Fibroblast of the aortic adventitia (primary cell): ENCODE results near the gene SQSTM1. TPM values are rescaled to one million over a fixed set of nuclear protein-coding genes. Genes with fewer than 3 reads are reported as not detected.

Experiments used
- DNase-seq: peaks from one replicate; pipeline ENCODE4 v3.0.0-alpha.2; 2010; ENCODE audit warnings: low read depth
- H3K4me3 ChIP-seq: 2 replicates; pipeline ENCODE4 v1.5.1; 2011; ENCODE audit warnings: low read depth, mild to moderate bottlenecking, control low read depth, low read length, moderate library complexity
- total RNA-seq: library from RNA; depleted of rRNA; stranded (reverse); fragments of >200 nt; gene quantifications from 2 replicates; pipeline ENCODE4 v1.2.3, GENCODE V29; 2012; ENCODE audit warnings: low replicate concordance
- TF ChIP-seq, protein P1 (sequence below): IDR thresholded peaks from 2 replicates; pipeline ENCODE4 v1.5.1; 2011; ENCODE audit warnings: mild to moderate bottlenecking, low read length, control low read depth, inconsistent platforms; ENCODE audit not compliant: insufficient read depth

SQSTM1 gene
- total RNA-seq, 1 donor: 596 TPM

DNA sequence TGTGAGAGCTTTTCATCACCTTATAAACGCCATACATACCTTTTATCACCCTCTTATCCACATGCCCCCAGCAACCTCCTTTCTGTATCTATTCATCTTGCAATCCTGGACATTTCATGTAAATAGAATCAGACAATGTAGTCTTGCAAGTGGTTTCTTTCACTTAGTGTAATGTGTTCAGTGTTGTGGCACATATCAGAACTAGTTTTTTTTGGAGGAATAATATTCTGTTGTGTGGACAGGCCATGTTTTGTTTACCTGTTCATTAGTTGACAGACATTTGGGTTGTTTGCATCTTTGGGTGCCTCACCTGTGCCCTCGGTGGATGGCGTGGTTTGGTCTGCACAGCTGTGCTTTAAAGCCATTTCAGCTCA, 1.3 kb downstream of the SQSTM1 start:
- DNase-seq: no peak
- TF ChIP-seq, protein P1, sequence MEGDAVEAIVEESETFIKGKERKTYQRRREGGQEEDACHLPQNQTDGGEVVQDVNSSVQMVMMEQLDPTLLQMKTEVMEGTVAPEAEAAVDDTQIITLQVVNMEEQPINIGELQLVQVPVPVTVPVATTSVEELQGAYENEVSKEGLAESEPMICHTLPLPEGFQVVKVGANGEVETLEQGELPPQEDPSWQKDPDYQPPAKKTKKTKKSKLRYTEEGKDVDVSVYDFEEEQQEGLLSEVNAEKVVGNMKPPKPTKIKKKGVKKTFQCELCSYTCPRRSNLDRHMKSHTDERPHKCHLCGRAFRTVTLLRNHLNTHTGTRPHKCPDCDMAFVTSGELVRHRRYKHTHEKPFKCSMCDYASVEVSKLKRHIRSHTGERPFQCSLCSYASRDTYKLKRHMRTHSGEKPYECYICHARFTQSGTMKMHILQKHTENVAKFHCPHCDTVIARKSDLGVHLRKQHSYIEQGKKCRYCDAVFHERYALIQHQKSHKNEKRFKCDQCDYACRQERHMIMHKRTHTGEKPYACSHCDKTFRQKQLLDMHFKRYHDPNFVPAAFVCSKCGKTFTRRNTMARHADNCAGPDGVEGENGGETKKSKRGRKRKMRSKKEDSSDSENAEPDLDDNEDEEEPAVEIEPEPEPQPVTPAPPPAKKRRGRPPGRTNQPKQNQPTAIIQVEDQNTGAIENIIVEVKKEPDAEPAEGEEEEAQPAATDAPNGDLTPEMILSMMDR: no peak
- peak overlapping the region; percentile 95 for H3K4me3 ChIP-seq

DNA sequence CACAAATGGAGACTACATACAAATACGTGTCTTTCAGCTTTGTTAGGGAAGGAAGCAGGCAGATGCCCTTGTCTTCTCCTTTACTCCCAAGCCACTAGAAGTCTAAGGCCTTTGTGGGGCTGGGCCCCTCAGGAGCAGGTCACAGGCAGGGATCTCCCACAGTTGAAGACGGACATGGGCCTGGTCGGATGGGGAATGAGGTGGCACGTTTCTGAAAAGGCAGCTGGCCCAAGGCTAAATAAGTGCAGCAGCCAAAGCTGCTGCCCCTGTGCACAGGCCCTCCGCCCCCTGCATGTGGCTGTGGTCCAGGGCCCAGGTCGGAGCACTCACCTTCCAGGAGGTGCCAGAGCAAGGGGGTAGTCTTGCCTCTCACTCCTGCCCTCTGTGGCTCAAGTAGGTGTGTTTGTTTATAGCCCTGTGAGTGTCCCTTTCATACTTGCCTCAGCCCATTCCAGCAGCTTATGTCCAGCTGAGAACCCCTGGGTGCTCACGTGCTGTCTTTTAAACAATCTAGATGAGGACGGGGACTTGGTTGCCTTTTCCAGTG, 1.8 kb downstream of the SQSTM1 start:
- TF ChIP-seq, protein P1: no peak
- peak overlapping the region; percentile 95 for H3K4me3 ChIP-seq
- DNase-seq: no peak

DNA sequence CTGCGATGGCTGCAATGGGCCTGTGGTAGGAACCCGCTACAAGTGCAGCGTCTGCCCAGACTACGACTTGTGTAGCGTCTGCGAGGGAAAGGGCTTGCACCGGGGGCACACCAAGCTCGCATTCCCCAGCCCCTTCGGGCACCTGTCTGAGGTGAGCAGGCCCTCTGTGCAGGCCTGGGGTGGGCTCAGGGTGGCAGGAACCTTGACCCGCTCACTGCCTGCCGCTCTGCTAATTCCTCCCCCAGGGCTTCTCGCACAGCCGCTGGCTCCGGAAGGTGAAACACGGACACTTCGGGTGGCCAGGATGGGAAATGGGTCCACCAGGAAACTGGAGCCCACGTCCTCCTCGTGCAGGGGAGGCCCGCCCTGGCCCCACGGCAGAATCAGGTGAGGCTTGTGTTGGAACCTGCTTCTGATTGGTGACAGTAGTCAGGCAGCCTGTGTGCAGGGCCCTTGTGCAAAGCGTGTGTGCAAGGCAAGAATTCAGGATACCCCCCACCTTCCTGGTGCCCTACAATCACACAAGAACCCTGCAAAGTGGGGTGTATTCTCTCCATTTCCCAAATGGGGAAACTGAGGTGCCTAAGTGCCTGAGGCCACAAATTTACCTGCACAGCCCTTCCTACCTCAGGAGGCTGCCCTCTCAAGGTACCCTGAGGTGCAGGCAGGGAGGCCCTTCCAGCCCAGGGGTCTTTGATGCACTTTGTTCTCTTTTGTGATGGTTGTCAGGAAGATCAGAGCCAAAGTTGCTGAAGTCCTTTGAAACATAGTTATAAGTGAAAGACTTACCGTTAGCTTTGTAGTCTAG, 3.4 kb downstream of the SQSTM1 start:
- H3K4me3 ChIP-seq: peak overlapping the region; percentile 95
- TF ChIP-seq, protein P1: no peak
- peak; percentile 7 for DNase-seq

DNA sequence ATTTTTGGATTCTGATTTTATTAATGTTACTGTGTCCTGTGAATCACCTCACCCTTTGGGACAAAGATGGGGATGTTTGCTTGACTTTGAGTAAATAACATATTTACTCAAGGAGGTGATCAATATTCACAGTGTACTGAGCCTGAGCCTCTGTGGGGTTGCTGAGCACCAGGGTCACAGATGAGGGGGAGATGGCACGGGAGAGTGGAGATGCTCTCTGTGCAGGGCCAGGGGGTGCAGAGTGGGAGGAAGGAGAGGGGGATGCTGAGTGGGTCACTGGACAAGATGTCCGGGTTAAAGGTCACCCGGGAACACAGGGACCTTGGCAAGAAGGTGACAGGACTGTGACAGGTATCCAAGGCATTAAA, 4.0 kb downstream of the SQSTM1 start:
- no peak for DNase-seq
- peak overlapping the region; percentile 95 for H3K4me3 ChIP-seq
- TF ChIP-seq, protein P1: no peak

DNA sequence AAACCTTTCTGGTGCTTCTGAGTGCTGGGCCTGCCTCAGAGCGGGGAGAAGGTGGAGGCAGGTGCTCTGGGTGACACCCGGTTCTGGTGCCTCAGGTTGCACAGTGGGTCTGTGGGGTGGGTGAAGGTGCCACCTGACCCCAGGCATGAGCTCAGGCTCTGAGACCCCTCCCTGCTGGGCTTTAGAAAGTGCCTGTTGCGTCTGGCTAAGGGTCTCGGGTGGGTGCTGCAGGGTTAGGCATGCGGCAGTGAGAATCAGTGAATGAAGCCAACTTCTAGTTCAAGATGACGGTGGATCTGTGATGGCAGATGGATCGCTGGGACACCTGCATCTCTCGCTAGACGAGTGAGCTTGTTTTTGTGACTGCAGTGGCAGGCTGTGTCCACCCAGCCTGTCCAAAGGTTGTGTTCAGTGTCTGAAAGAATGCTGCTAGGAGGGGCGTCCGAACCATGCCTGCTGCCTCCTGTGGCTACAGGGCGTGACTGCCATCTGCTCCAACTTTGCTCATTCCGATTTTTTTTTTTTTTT, 5.0 kb downstream of the SQSTM1 start:
- peak overlapping the region; percentile 95 for H3K4me3 ChIP-seq
- TF ChIP-seq, protein P1: no peak
- peak; percentile 36 for DNase-seq

DNA sequence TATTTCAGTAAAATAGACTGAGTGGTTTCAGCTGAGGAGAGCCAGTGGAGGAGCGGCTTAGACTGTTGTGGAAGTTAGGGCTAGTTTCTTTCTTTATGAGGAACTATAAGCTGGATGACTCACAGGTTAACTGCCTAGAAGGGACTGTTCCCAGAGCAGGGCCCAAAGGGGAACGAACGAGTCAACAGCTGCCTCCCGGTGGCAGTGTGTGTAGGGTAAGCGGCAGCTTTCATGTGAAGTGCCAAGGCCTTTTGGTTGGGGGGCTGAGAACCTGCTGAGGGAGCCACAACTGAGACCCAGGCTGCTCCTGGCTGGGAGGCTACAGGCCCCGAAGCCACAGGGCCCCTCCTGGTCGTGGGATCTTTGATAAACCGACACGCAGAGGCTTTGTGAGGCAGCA, 7.0 kb downstream of the SQSTM1 start:
- H3K4me3 ChIP-seq: peak overlapping the region; percentile 9
- DNase-seq: no peak
- TF ChIP-seq, protein P1: no peak
